HG03439 (cell line): ENCODE measurements around the gene TPO.
"Not testable (repeated sequence)": the region's sequence is repeated elsewhere in the genome, so short reads cannot be mapped to it uniquely, and the experiment has no call there.

Experiments used
- ATAC-seq: cut with Tn5 transposase; IDR thresholded peaks from one replicate; pipeline ENCODE4 v1.9.1; 2021; ENCODE audit warnings: mild to moderate bottlenecking, moderate library complexity; ENCODE audit not compliant: unreplicated experiment

The TPO gene

DNA sequence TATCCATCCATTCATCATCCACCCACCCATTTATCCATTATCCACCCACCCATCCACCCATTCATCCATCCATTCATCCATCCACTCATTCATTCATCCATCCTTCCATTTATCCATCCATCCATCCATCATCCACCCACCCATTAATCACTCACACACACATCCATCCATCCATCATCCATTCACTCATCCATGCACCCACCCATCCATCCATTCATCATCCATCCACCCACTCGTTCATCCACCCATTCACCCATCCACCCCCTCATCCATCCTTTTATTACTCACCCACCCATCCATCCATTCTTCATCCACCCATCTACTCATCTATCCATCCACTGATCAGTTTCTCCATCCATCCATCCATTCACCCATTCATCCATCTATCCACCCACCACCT lies 8.1 kb upstream of the TPO start:
- no peak for ATAC-seq

DNA sequence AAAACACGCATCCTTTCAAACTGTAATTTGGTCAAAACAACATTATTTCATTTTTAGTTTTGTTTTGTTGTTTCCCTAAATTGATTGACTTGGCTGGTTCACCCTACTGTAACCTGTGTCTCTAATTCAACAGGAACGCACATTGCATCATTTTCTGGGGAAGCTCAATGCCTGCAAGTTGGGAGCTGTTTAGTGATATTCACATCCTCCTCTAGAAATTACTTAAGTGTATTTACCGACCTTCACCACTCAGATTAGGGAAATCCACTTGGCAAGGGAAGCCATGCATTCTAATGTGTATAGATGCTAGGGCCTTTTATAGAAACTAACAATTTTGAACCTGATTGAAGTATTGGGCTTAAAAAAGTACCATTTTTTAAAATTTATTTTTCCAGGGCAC lies 7.3 kb upstream of the TPO start:
- ATAC-seq = no peak

DNA sequence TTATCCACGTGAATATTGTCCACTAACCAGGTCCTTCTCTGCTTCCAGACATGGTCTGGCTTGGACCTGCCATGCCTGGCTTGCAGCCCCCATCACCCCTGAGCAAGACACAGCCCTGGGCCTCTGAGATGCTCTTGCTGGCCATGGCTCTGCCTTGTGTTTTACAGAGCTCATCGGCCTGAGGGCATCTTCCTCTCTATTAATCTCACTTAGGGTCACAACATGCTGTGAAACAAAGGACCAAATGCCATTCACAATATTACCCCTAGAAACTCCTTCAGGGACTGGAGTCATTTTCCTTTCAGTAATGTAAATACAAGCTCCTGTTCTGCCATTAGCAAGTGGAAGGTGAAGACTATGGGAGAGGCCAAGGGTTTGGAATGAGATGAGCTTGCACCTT lies 6.8 kb upstream of the TPO start:
- no peak for ATAC-seq

DNA sequence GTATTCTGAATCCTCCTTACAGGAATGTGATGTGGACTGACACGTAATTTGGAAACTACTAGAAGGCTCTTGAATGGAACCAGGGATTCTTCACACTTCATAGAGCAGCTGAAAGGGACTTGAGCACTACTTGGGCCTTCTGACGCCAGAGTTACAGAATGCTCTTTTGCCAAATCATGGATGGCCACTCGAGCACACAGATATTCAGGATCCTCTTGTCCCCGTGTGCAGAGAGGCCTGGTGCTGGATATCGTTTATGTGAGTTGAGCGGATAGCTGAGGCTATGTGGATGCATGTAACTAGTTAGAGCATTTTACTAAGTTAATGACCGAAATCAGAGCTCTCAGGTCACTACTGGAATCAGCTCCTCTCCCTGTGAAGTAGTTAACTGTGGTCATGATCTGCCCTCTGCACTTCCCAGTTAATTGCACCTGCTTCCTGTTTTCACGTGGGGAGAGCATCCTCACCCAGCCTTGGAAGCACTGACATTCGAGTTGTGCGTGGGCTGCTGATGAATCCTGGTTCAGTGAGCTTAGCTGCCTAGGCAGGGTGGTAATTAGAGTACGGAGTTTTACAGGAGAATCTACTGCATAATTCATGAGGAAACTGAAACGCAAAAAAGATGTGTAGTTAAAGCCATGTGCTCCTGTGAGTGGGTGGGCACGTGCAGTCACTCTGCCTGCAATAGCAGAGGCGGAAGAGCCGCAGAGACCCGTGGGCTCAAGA lies 5.2 kb upstream of the TPO start:
- no peak for ATAC-seq

DNA sequence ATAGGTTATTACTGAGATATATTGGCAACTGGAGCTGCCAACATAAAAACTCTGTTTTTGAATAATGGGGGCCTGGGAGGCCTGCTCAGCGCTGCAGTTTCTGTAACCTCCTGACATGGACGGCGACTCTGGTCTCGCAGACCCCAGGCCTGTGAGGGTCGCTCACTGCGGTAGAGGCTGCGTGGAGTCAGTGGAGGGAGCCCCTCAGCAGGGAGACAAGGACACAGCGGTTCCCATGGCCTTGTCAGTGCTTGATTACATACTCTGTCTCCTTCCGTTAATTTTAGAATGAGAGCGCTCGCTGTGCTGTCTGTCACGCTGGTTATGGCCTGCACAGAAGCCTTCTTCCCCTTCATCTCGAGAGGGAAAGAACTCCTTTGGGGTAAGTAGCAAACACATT lies 858 bp downstream of the TPO start:
- ATAC-seq = no peak

DNA sequence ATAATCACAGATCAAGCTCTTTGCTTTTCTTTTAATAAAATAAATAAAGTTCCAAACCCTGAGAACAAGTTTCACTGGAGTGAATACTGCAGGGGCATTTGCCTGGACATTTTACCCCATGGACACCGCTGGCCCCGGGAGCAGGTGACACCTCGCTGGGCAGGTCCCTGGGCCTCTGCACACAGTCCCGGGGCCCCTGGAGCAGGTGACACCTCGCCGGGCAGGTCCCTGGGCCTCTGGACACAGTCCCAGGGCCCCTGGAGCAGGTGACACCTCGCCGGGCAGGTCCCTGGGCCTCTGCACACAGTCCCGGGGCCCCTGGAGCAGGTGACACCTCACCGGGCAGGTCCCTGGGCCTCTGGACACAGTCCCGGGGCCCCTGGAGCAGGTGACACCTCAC lies 1.6 kb downstream of the TPO start:
- not testable (repeated sequence) for ATAC-seq

DNA sequence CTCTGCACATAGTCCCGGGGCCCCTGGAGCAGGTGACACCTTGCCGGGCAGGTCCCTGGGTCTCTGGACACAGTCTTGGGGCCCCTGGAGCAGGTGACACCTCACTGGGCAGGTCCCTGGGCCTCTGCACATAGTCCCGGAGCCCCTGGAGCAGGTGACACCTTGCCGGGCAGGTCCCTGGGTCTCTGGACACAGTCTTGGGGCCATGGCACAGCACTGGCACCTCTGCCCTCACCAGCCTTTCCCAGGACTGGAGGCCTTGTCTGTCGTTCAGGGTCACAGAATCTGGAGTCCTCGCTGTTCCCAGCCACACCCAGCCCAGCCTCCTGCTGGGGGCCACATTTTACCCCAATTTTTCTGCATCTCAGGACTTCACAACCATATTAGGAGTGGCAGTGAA lies 2.2 kb downstream of the TPO start:
- ATAC-seq = no peak

DNA sequence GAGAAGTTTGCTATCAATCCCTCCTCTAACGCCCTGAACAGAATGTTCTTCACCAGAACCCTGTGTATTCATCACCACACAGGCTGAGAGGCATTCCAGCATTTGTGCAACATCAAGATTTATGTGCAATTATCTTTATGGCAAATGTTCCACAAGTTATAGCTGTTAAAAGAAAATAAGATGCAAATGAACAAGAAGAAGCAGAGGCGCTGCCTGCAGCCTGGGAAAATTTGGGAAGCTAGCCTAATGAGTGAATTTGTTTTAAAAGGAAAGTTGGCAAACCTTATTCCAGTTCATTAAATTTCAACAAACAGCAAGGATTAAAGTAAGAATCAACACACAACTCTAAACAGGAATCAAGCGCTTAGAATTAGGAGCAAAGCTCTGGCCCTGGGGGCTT lies 5.3 kb downstream of the TPO start:
- no peak for ATAC-seq

DNA sequence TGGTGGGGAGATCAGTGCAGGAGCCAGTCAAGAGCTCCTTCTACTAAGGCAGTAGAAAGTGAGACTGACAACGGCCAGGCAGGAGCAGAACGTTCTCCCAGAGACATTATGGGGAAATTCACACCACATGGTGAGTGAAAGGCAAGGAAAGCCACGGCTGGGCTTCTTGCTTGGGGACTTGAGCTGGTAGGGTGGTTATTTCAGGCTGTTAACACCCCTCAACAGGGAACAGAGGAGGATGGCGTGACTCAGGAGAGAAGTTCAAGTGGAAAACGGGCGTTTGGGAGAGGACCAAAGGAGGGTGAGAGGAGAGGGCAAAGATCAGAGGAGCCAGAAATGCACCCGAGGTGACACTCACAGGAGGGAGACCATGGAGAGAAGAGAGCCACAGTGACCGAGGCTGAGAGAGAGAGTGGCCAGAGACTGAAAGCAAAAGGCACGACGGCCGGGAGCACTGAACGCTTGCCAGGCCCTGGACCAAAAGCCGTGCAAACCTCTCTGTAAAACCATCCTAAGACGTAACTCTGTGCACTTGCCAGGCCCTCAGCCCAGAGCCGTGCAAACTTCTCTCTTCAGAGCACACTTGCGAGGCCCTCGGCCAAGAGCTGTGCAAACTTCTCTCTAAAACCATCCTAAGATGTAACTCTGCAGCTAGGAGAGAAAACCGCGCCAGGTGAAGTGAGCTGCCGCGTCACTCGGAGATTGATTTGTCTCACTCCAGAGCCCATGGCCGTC lies 7.7 kb downstream of the TPO start:
- ATAC-seq = no peak

DNA sequence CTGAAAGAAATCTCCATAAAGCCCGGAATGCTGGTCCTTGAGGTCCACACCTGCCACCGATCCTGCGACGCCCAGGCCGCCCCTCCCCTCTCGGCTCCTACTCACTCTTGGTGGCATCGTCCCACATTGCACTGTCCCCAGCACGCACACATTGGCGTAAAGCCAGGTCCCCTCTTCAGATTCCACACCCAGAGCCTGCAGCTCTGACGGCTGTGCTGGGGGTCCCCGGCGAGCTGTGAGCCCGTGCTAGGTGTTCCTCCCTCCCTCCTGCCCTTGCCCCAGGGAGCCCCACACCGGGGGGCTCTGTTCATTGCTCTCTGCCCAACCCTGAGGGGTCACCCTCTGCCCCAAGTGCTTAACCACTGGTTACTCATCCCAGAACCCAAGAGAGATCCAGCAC lies 8.5 kb downstream of the TPO start:
- no peak for ATAC-seq

DNA sequence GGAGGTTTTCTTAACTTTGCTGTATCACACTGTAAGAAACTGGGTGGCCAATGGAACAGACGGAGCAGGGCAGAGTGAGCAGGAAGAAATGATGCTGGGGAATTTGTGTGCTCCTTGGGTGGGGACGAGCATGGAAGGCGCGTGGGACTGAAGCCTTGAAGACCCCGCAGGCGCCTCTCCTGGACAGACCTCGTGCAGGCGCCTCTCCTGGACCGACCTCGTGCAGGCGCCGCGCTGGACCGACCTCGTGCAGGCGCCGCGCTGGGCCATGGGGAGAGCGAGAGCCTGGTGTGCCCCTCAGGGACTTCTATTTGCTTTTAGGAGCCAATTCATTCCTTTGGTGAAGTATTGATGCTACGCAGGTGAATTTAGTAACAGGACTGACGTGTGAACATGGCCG lies 8.9 kb downstream of the TPO start:
- ATAC-seq = no peak

DNA sequence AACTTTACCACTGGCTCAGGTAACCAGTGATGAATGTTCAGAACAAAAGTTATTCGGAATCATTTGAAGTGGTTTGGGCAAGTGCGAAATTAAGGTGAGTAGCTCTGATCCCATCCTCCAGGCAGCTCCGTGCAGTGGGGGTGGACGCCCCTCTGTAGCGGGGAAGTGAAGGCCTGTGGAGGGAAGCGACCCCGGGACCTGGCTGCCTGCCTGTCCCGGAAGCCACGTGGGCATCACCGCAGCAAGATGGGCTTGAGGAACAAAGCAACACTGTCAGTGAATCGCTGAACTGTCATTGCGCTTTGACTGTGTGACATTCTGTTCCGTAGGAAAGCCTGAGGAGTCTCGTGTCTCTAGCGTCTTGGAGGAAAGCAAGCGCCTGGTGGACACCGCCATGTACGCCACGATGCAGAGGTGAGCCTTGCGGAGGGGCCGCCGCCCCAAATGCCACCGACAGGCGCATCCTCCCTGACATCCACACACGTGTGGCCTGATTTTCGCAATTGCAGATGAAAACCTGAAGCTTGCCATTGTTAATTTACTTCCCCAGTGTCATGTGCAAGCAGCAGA lies 9.5 kb downstream of the TPO start:
- no peak for ATAC-seq

DNA sequence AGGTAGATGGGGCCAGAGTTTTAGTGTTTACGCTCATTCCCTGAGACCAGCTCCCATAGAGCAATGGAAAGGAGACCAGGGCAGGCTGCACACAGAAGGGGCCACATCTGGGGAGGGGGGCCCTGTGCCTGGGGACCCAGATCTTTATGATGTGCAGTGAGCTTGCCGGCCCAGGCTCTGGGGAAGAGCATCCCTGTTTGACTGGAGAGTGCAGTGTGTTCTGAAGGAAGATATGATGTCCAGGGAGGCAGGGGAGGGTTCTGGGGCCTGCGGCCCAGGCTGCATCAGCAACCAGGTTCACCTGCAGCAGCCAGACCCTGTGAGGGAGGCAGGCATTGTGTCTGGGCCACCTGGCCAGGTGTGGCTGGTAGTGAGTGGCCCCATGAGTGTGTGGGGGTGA lies 13.8 kb downstream of the TPO start:
- no peak for ATAC-seq

DNA sequence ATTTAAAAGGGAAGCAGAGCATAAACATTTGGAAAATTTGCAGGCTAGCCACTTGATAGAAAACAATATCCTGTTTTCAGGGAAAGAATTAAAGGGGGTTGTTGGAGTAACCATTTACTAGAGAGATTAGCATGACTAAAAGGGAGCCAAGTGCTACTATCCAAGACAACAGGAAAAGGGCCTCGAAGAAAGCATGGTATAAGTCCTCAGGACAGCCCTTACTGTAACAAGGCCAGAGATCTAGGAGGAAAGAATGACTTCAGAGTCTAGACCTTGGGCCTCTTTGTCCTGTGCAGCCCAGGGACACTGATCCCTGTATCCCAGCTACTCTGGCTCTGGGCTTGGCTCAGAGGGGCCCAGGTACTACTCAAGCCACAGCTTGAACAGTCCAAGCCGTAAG lies 16.6 kb downstream of the TPO start:
- ATAC-seq = no peak

DNA sequence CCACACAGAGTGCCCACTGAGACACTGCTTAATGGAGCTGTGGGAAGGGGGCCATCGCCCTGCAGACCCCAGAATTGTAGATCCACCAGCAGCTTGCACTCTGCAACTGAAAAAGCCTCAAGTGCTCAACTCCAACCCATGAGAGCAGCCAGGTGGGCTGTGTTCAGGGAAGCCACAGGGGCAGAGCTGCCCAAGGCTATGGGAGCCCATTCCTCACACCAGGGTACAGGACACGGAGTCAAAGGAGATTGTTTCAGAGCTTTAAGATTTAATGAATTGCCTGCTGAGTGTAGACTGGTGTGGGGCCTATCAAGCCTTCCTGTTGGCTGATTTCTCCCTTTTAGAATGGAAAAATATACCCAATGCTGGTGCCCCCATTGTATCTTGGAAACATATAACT lies 17.2 kb downstream of the TPO start:
- no peak for ATAC-seq

DNA sequence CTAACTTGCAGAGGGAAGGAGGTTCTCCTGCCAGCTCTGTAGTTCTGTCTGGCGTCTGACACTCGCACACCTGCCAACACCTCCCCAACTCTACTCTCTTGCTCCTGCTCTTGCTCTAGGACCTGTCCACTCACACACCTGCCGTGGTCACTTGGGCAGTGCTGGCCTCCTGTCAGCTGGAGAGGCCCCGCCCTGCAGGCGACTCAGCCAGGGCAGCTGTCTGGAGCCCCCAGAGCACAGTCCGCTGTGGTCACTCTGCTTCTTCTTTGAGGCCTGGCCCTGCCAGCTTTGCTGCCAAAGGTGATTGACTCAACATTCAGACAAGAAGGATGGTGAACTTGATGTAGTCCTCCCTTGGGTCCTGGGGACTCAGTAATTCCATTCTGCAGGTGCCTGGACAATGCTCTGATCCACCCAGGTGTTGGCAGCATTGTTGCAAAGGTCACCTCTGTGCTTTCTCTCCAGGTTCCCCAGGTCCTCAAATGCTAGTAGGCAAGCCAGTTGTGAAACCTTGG lies 18.7 kb downstream of the TPO start:
- ATAC-seq = no peak

DNA sequence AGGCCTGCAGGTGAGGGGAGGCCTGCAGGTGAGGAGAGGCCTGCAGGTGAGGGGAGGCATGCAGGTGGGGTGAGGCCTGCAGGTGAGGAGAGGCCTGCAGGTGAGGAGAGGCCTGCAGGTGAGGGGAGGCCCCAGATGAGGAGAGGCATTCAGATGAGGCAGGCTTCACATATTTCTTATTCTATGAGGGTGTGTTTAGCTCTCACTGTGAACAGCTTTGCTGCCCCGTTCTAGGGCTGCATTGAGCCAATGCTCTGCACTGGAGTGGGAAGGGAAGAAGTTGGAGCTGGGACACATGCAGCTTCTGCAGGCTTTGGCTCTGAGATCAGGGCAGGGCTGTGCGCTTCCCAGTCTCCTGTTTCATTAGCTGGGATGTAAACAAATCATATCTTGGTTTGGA lies 19.5 kb downstream of the TPO start:
- ATAC-seq = no peak

DNA sequence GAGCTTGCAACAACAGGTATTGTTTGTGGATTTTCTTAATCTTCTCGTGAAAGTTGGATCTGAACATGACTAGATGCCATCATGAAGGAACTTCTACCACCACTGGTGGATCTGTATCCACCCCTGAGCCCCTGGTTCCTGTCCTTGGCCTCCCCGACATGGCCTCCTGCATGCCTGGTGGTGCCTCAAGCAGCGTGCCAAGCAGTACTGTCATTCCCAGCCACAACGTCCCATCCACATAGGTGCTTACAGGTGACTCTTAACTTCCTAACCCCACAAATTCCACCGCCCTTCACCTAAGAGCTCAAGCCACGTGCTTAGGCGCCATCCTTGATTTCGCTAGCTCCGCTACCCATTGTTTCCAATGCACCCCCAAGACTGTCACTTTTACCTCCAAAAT lies 23.1 kb downstream of the TPO start:
- ATAC-seq = no peak

DNA sequence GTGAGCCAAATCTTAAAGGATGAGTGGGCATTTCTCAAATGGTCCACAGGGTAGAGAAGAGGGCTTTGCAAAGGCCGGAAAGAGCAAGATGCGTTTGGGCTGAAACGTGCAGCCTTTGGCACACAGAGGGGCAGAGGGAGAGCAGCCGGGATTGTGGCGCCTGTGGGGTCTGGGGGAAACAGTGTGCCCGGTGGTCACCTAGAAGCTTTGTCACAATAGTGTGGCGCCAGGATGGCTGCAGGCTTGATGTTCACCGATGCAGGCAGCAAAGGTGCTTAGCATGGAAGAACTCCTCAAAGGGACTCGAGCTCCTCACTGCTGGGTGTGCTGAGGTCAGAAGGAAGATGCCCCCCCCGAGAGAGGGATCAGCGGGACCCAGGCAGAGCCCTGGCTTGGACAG lies 23.8 kb downstream of the TPO start:
- no peak for ATAC-seq

DNA sequence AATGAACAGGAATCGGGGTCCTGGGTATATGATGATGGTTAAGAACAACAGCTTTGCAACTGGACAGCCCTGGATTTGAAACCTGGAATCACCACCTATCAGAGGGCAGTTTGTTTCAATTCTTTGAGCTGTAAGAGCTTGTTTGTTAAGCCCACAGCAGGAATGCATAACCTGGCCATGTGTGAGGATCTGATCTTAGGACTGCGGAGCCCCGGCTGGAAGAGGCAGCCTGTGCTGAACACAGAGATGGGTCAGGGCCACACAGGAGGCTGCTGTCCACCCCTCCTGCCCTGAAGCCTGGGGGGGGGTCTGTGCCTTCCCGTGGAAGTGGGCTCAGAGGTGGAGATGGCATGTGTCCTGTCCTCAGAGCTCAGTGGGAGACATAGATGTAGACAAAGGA lies 24.3 kb downstream of the TPO start:
- no peak for ATAC-seq

DNA sequence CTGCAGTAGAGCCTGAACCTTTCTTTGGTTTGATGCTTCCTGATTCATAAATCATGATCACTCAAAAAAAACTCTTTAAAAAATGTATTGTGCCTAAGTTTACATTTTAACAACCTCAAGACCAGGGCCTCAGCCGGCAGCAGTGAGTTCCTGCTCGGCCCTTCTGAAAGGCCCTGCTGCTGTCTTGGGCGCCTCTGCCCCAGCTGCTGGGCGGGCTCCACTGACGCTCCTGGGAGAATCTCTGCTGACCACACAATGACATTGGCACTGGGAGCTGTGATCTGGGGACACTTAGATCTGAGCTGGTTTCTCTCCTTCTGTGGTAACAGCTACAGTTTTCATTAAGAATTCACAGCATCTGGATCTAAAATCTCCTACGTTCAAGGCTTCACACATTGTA lies 25.7 kb downstream of the TPO start:
- no peak for ATAC-seq

DNA sequence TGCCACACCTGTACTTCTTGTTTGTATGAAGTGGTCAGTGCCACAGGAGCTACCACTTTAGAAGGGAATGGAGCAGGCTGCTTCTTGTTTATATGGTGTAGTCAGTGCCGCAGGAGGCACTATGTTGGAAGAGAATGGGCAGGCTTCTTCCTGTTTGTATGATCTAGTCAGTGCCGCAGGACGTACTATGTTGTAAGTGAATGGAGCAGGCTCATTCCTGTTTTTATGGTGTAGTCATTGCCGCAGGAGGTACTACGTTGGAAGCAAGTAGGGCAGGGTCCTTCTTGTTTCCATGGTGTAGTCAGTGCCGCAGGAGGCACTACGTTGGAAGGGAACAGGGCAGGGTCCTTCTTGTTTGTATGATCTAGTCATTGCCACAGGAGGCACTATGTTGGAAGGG lies 27.3 kb downstream of the TPO start:
- no peak for ATAC-seq
